Measurements from ENCODE around the gene MAGOHB.

DNA sequence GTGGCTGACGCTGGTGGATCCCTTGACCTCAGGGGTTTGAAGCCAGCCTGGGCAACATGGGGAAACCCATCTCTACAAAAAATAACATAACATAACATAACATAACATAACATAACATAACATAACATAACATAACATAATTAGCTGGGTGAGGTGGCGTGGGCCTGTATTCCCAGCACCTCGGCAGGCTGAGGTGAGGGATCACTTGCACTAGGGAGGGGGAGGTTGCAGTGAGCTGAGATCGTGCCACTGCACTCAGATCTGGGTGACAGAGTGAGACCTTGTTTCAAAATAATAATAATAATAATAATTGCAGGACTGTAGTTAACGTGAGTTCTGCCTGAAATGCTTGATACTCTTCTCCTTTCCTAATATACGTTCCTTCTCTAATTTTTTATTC is 1.3 kb downstream of the MAGOHB start:
- TF ChIP-seq EGR1 (IDR thresholded peaks at IDR 0.05) (no peak), TEAD4 (IDR thresholded peaks at IDR 0.05) (no peak), YY1 (IDR thresholded peaks at IDR 0.05; ENCODE audit: low read depth) (no peak), RAD21 (IDR thresholded peaks at IDR 0.05; ENCODE audit: low read depth) (no peak), EP300 (IDR thresholded peaks at IDR 0.05; ENCODE audit: borderline replicate concordance) (no peak), TCF12 (IDR thresholded peaks at IDR 0.05; ENCODE audit: low read depth) (no peak), ZBTB7A (IDR thresholded peaks at IDR 0.05; ENCODE audit: low read depth) (no peak)
- TF ChIP-seq, protein P1, sequence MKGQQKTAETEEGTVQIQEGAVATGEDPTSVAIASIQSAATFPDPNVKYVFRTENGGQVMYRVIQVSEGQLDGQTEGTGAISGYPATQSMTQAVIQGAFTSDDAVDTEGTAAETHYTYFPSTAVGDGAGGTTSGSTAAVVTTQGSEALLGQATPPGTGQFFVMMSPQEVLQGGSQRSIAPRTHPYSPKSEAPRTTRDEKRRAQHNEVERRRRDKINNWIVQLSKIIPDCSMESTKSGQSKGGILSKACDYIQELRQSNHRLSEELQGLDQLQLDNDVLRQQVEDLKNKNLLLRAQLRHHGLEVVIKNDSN (IDR thresholded peaks at IDR 0.05) = no peak
- TF ChIP-seq, protein P2, sequence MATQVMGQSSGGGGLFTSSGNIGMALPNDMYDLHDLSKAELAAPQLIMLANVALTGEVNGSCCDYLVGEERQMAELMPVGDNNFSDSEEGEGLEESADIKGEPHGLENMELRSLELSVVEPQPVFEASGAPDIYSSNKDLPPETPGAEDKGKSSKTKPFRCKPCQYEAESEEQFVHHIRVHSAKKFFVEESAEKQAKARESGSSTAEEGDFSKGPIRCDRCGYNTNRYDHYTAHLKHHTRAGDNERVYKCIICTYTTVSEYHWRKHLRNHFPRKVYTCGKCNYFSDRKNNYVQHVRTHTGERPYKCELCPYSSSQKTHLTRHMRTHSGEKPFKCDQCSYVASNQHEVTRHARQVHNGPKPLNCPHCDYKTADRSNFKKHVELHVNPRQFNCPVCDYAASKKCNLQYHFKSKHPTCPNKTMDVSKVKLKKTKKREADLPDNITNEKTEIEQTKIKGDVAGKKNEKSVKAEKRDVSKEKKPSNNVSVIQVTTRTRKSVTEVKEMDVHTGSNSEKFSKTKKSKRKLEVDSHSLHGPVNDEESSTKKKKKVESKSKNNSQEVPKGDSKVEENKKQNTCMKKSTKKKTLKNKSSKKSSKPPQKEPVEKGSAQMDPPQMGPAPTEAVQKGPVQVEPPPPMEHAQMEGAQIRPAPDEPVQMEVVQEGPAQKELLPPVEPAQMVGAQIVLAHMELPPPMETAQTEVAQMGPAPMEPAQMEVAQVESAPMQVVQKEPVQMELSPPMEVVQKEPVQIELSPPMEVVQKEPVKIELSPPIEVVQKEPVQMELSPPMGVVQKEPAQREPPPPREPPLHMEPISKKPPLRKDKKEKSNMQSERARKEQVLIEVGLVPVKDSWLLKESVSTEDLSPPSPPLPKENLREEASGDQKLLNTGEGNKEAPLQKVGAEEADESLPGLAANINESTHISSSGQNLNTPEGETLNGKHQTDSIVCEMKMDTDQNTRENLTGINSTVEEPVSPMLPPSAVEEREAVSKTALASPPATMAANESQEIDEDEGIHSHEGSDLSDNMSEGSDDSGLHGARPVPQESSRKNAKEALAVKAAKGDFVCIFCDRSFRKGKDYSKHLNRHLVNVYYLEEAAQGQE (IDR thresholded peaks at IDR 0.05; ENCODE audit: low read depth) = no peak
- TF ChIP-seq, protein P3, sequence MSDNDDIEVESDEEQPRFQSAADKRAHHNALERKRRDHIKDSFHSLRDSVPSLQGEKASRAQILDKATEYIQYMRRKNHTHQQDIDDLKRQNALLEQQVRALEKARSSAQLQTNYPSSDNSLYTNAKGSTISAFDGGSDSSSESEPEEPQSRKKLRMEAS (IDR thresholded peaks at IDR 0.05) = no peak
